Caco-2 (cell line): Measurements from ENCODE around the gene CCDC85C. TPM values are rescaled to one million over a fixed set of nuclear protein-coding genes. Genes with fewer than 3 reads are reported as not detected.

ENCODE experiments used
- BruUV-seq: library from RNA; stranded (reverse); fragments of 400-500 nt; replicated peaks from 2 replicates; lab custom pipeline; 2021; lab: Mats Ljungman, UMichigan
- CTCF ChIA-PET: fragments of 300-600 bp; sonication (Branson Sonifier 250); formaldehyde crosslinking; loops from one replicate; lab custom pipeline; 2022; ENCODE audit warnings: antibody characterized with exemption; lab: Charles Lee
- POLR2A ChIA-PET: fragments of 300-600 bp; sonication (Branson Sonifier 250); formaldehyde crosslinking; loops from one replicate; lab custom pipeline; 2022; ENCODE audit warnings: antibody characterized with exemption; lab: Charles Lee
- DNase-seq, 2 experiments: peaks; one replicate each; pipeline versions ENCODE4 v3.0.0 to v3.0.0-alpha.2; 2020 to 2022
- H3K27me3 ChIP-seq: replicated peaks from 2 replicates; pipeline ENCODE4 v1.6.0; 2011; ENCODE audit warnings: low read length; ENCODE audit not compliant: control insufficient read depth, insufficient read depth
- H3K36me3 ChIP-seq: 2 replicates; pipeline ENCODE4 v1.5.1; 2011; ENCODE audit warnings: low read length; ENCODE audit not compliant: control insufficient read depth, insufficient read depth
- H3K4me1 ChIP-seq: fragments of 250-450 bp; sonication (Bioruptor Pico); 2 replicates; pipeline ENCODE4 v1.5.1; 2020; ENCODE audit warnings: mild to moderate bottlenecking
- H3K4me3 ChIP-seq: 2 replicates; pipeline ENCODE4 v1.5.1; 2011; ENCODE audit warnings: low read depth, mild to moderate bottlenecking, control low read depth, low read length
- H3K9me3 ChIP-seq: fragments of 250-450 bp; sonication (Bioruptor Pico); 2 replicates; pipeline ENCODE4 v1.5.1; 2020; ENCODE audit warnings: mild to moderate bottlenecking, moderate library complexity
- H3K27ac Mint-ChIP-seq: one replicate; pipeline ENCODE4 v1.8.0; 2022; ENCODE audit warnings: mixed read lengths; ENCODE audit not compliant: unreplicated experiment
- H3K27me3 Mint-ChIP-seq: one replicate; pipeline ENCODE4 v1.8.0; 2022; ENCODE audit warnings: mixed read lengths; ENCODE audit not compliant: insufficient read depth, unreplicated experiment
- H3K36me3 Mint-ChIP-seq: one replicate; pipeline ENCODE4 v1.8.0; 2022; ENCODE audit warnings: mild to moderate bottlenecking, mixed read lengths; ENCODE audit not compliant: insufficient read depth, unreplicated experiment
- H3K4me1 Mint-ChIP-seq: one replicate; pipeline ENCODE4 v1.8.0; 2022; ENCODE audit warnings: low read depth, mixed read lengths; ENCODE audit not compliant: unreplicated experiment
- H3K4me3 Mint-ChIP-seq: one replicate; pipeline ENCODE4 v1.8.0; 2022; ENCODE audit warnings: mild to moderate bottlenecking, moderate library complexity, mixed read lengths; ENCODE audit not compliant: unreplicated experiment
- H3K9me3 Mint-ChIP-seq: one replicate; pipeline ENCODE4 v1.8.0; 2022; ENCODE audit warnings: mixed read lengths; ENCODE audit not compliant: unreplicated experiment
- CTCF ChIP-seq, 2 experiments: fragments of 200-600 bp in 1 of 2; IDR thresholded peaks; 1 replicate in 1 of 2; 2 replicates in 1 of 2; pipeline versions ENCODE4 v1.5.1 to v1.8.0; 2011 to 2022; ENCODE audit warnings: antibody characterized with exemption in 1 of 2, control low read depth in 1 of 2, inconsistent platforms in 1 of 2, low read depth in 1 of 2, low read length in 1 of 2, mild to moderate bottlenecking in 1 of 2, moderate library complexity in 1 of 2; ENCODE audit not compliant: insufficient read depth in 1 of 2, severe bottlenecking in 1 of 2, unreplicated experiment in 1 of 2
- intact Hi-C: fragments of 100-400 bp; cut with micrococcal nuclease; formaldehyde crosslinking; loops from one replicate; pipeline ENCODE4 v1.10.0; 2022; ENCODE audit not compliant: unreplicated experiment
- total RNA-seq: library from RNA; stranded (reverse); gene quantifications from 2 replicates; pipeline ENCODE4 v1.2.3, GENCODE V29; 2022

Gene CCDC85C
- total RNA-seq, 1 experiment from 2014 or later, result 76.2 TPM

GRCh38 chr14:99627510-99628381 lies 23.7 kb upstream of the CCDC85C start:
- Histone ChIP-seq H3K9me3 (no peaks in the 10 kb centered on the region), H3K4me3 (no peak overlapping the region), H3K4me1 (no peaks in the 10 kb centered on the region), H3K36me3 (no peaks in the 10 kb centered on the region), H3K27me3 (no peaks in the 10 kb centered on the region)
- Mint-ChIP-seq H3K4me1 (peaks cover 10% of the 10 kb centered on the region), H3K27me3 (no peaks in the 10 kb centered on the region), H3K4me3 (no peak overlapping the region), H3K27ac (no peak overlapping the region), H3K36me3 (no peaks in the 10 kb centered on the region), H3K9me3 (no peaks in the 10 kb centered on the region)
- ChIA-PET CTCF (interaction anchor here (0.6 to 1.1 kb wide), 4 partner anchors 22 to 75 kb away, joined by 3 to 10 read pairs (median 3); no protein-coding TSS in a partner anchor), POLR2A (no interaction called here)
- no peak for TF ChIP-seq CTCF (IDR thresholded peaks at IDR 0.05; ENCODE audit: insufficient read depth in 1 of 2, low read depth in 1 of 2, low read length in 1 of 2, severe bottlenecking in 1 of 2, unreplicated experiment in 1 of 2)
- intact Hi-C loops, result no loop called here
- no peak for DNase-seq
- BruUV-seq, result no TSS peak

GRCh38 chr14:99627100-99627499 lies 23.1 kb upstream of the CCDC85C start:
- no peak for DNase-seq
- H3K27ac Mint-ChIP-seq, result no peak overlapping the region
- Histone ChIP-seq H3K27me3 (no peaks in the 10 kb centered on the region), H3K4me3 (no peak overlapping the region), H3K36me3 (no peaks in the 10 kb centered on the region), H3K9me3 (no peaks in the 10 kb centered on the region), H3K4me1 (peaks cover 5% of the 10 kb centered on the region)
- ChIA-PET POLR2A (no interaction called here), CTCF (interaction anchor here (1.4 kb wide), 1 partner anchor 103 kb away, joined by 3 read pairs; no protein-coding TSS in a partner anchor)
- no peaks in the 10 kb centered on the region for H3K9me3 Mint-ChIP-seq
- no peaks in the 10 kb centered on the region for H3K36me3 Mint-ChIP-seq
- no peak overlapping the region for H3K4me3 Mint-ChIP-seq
- no peak for TF ChIP-seq CTCF (IDR thresholded peaks at IDR 0.05; ENCODE audit: insufficient read depth in 1 of 2, low read depth in 1 of 2, low read length in 1 of 2, severe bottlenecking in 1 of 2, unreplicated experiment in 1 of 2)
- peaks cover 16% of the 10 kb centered on the region for H3K4me1 Mint-ChIP-seq
- no TSS peak for BruUV-seq
- intact Hi-C loops, result no loop called here
- H3K27me3 Mint-ChIP-seq, result no peaks in the 10 kb centered on the region

GRCh38 chr14:99626041-99626648 lies 22.1 kb upstream of the CCDC85C start:
- no peak overlapping the region for H3K27ac Mint-ChIP-seq
- no TSS peak for BruUV-seq
- intact Hi-C loops, result no loop called here

More at GRCh38 chr14:99626041-99626648, 22.1 kb upstream of the CCDC85C start:
- Histone ChIP-seq H3K4me1 (peaks cover 10% of the 10 kb centered on the region), H3K4me3 (no peak overlapping the region), H3K36me3 (no peaks in the 10 kb centered on the region), H3K9me3 (no peaks in the 10 kb centered on the region), H3K27me3 (no peaks in the 10 kb centered on the region)
- Mint-ChIP-seq H3K4me3 (no peak overlapping the region), H3K9me3 (no peaks in the 10 kb centered on the region), H3K36me3 (no peaks in the 10 kb centered on the region), H3K4me1 (peaks cover 18% of the 10 kb centered on the region), H3K27me3 (no peaks in the 10 kb centered on the region)
- ChIA-PET POLR2A (no interaction called here), CTCF (interaction anchor here (1.4 kb wide), 1 partner anchor 102 kb away, joined by 3 read pairs; no protein-coding TSS in a partner anchor)
- TF ChIP-seq CTCF (IDR thresholded peaks at IDR 0.05; ENCODE audit: insufficient read depth in 1 of 2, low read depth in 1 of 2, low read length in 1 of 2, severe bottlenecking in 1 of 2, unreplicated experiment in 1 of 2), result no peak
- no peak for DNase-seq
